Hepatocyte (in vitro differentiated cells): ENCODE results near the gene IAPP.
"Not testable (repeated sequence)": the region's sequence is repeated elsewhere in the genome, so short reads cannot be mapped to it uniquely, and the experiment has no call there.

Experiments
- CTCF ChIP-seq: fragments of 200-600 bp; sonication (generic); IDR thresholded peaks from 2 replicates; pipeline ENCODE4 v1.5.1; 2016; ENCODE audit warnings: antibody characterized with exemption, mild to moderate bottlenecking; ENCODE audit not compliant: poor library complexity
- EZH2 ChIP-seq: fragments of 200-600 bp; sonication (generic); IDR thresholded peaks from 2 replicates; pipeline ENCODE4 v1.6.1; 2016; ENCODE audit warnings: antibody characterized with exemption, mild to moderate bottlenecking, borderline replicate concordance
- EZH2phosphoT487 ChIP-seq: fragments of 200-600 bp; sonication (generic); IDR thresholded peaks from one replicate; pipeline ENCODE4 v1.6.1; 2018; ENCODE audit warnings: antibody characterized with exemption, mild to moderate bottlenecking, low read depth, moderate library complexity; ENCODE audit not compliant: unreplicated experiment, severe bottlenecking

- TF ChIP-seq EZH2, CTCF, EZH2phosphoT487: not testable (repeated sequence)
Observed at GRCh38 chr12:21418398-21418797, 45.7 kb downstream of the IAPP start.
